Brain microvascular endothelial cell (primary cell): ENCODE data around the gene ALPG.

ENCODE experiments used
- DNase-seq: peaks from one replicate; pipeline ENCODE4 v3.0.0-alpha.2; 2020
- H3K27ac ChIP-seq: fragments of 250-450 bp; sonication (Bioruptor Pico); 2 replicates; pipeline ENCODE4 v1.5.1; 2020; ENCODE audit warnings: mild to moderate bottlenecking, moderate library complexity
- H3K27me3 ChIP-seq: fragments of 250-450 bp; sonication (Bioruptor Pico); replicated peaks from 2 replicates; pipeline ENCODE4 v1.5.1; 2020; ENCODE audit warnings: mild to moderate bottlenecking
- H3K36me3 ChIP-seq: fragments of 250-450 bp; sonication (Bioruptor Pico); replicated peaks from 2 replicates; pipeline ENCODE4 v1.5.1; 2020; ENCODE audit warnings: mild to moderate bottlenecking
- H3K4me3 ChIP-seq: 2 replicates; pipeline ENCODE4 v1.5.1; 2011; ENCODE audit warnings: low read depth, mild to moderate bottlenecking, control low read depth, low read length, moderate library complexity
- CTCF ChIP-seq: IDR thresholded peaks from 2 replicates; pipeline ENCODE4 v1.5.1; 2011; ENCODE audit warnings: low read depth, mild to moderate bottlenecking, moderate library complexity, low read length, control low read depth, inconsistent platforms; ENCODE audit errors: missing control alignments
- in situ Hi-C: cut with HindIII; loops from 2 replicates; pipeline ENCODE4 v1.10.0; 2017; ENCODE audit warnings: low sequenced_read_pairs, low pct_ligation_motif_present

Gene ALPG

DNA sequence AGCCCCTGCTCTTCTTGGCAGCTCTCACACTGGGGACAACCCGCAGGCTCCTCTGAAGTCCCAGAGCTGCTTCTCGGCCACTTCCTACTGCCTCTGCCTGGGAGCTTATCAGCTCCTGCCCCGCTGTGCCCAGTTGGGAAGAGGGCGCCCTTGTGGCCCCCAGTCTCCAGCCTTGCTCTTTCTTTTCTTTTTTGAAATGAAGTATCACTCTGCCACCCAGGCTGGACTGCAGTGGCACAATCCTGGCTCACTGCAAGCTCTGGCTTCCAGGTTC, 28.7 kb downstream of the ALPG start:
- Histone ChIP-seq H3K36me3 (no peaks in the 10 kb centered on the region), H3K27ac (no peak overlapping the region), H3K4me3 (no peak overlapping the region), H3K27me3 (no peaks in the 10 kb centered on the region)
- no peak for TF ChIP-seq CTCF
- in situ Hi-C loops: no loop called here
- DNase-seq: no peak

DNA sequence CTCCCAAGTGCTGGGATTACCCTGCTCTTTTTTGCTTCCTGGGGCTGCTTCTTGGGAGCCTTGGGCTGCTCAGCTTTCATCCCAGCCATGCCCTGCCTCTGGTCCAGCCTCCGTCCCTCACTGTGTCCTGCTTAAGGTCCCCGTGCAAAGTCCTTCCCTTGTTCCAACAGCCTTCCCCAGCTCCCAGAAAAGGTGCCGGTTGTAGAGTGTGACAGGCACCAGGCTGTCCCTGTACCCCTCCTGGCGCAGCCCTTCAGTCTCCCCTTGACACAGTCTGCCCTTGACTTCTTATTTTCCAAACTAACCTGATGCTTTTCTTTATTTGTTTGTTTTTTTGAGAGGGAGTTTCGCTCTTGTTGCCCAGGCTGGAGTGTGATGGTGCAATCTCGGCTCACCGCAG, 29.2 kb downstream of the ALPG start:
- in situ Hi-C loops: no loop called here

GRCh38 chr2:232436381-232437194, 29.9 kb downstream of the ALPG start:
- Histone ChIP-seq H3K4me3 (no peak overlapping the region), H3K27ac (no peak overlapping the region), H3K27me3 (no peaks in the 10 kb centered on the region), H3K36me3 (no peaks in the 10 kb centered on the region)
- no peak for DNase-seq
- in situ Hi-C loops: no loop called here
- TF ChIP-seq CTCF: no peak

More for the DNA sequence above, 29.2 kb downstream of the ALPG start:
- H3K36me3 ChIP-seq: no peaks in the 10 kb centered on the region
- TF ChIP-seq CTCF: no peak
- no peak for DNase-seq
- no peak overlapping the region for H3K4me3 ChIP-seq
- H3K27me3 ChIP-seq: no peaks in the 10 kb centered on the region
- no peak overlapping the region for H3K27ac ChIP-seq

DNA sequence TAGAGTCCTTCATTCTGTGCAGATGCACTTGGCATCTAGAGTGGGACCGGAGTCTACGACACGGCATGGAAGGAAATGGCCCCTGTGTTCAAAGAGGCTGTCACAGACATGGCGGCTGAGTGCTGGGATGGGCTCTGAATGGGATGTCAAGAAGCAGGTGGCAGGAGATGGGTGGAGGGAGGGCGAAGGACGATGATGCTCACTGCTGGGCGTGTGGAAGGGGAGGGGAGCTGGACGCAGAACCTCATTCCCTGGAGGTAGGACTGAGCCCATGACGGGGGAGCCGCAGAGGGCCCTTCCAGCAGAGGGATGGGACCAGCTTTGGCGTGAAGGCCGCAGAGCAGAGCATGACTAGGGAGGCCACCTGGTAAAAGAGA, 30.5 kb downstream of the ALPG start:
- TF ChIP-seq CTCF: no peak
- Histone ChIP-seq H3K36me3 (no peaks in the 10 kb centered on the region), H3K4me3 (no peak overlapping the region), H3K27ac (no peak overlapping the region), H3K27me3 (peaks cover 2% of the 10 kb centered on the region)
- in situ Hi-C loops: no loop called here
- DNase-seq: no peak

DNA sequence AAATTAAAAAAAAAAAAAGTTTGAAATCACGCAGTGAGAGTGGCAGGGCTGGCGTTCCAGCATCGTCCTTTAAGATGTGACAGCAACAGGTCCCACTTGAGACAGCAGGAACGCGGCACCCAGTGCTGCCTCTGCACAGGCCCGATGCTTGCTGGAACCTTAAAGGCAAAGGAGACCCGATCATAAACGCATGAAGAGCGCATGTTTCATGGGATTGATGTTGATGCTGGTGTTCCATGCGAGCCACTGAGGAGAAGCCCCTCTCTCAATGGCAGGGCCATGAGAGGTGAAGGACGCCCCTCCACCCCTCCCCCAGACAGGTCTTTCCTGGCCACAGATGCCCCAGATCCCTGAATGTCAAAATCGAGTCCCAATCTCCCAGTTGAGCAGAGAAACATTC, 31.4 kb downstream of the ALPG start:
- H3K36me3 ChIP-seq: no peaks in the 10 kb centered on the region
- H3K27ac ChIP-seq: no peak overlapping the region
- H3K27me3 ChIP-seq: peaks cover 2% of the 10 kb centered on the region
- in situ Hi-C loops: no loop called here
- no peak for DNase-seq
- no peak overlapping the region for H3K4me3 ChIP-seq
- no peak for TF ChIP-seq CTCF

DNA sequence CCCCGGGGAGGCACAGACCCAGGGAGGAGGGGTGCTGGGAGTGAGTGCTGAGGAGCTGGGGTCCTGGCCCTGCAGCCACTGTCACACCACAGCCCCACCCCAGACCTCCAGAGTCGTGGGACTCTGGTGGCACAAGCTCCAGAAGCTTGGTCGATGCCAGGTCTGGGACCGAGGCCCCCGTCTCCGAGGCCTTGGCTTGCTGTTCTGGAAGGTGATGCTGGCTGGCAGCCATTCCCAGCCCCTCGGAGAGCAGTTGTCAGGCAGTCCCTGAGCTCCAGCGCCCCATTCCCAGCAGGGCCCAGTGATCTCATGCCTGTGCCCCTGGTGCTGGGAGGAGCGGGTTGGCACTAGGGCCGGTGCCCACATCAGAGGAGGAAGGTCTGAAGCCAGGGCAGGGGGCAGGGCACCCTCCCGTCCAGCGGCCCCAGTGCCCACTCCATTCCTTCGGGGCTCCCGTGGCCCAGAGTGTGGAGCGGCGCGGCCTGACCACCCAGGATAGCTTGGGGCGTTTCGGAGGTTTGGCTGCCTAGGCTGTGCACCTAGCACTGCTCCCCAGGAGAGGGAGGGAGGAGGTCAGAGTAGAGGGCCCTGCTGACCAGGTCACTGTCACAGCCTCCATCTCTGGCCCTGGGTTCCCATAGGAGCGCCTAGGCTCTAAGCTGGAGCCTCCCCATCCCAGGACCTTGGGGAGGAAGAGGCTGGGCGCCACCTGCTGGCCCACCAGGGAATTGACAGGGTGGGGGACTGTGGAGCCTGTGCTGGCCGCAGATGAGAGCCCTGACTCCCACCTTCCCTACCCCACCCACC, 32.5 kb downstream of the ALPG start:
- TF ChIP-seq CTCF: no peak
- Histone ChIP-seq H3K27ac (no peak overlapping the region), H3K4me3 (no peak overlapping the region), H3K27me3 (peaks cover 2% of the 10 kb centered on the region), H3K36me3 (no peaks in the 10 kb centered on the region)
- no peak for DNase-seq
- in situ Hi-C loops: no loop called here
